GM12874 (cell line): ENCODE measurements around the gene SETD3.

Experiments used
- CTCF ChIP-seq: IDR thresholded peaks from 2 replicates; pipeline ENCODE4 v1.5.1; 2011; ENCODE audit warnings: low read depth, mild to moderate bottlenecking, control low read depth, low read length, moderate library complexity; ENCODE audit not compliant: insufficient read depth

Gene SETD3

GRCh38 chr14:99380991-99381687, 99.5 kb downstream of the SETD3 start:
- no peak for TF ChIP-seq CTCF

GRCh38 chr14:99380402-99380801, 100.3 kb downstream of the SETD3 start:
- no peak for TF ChIP-seq CTCF

- TF ChIP-seq CTCF = no peak
Measured at GRCh38 chr14:99378782-99379214, 101.9 kb downstream of the SETD3 start.

DNA sequence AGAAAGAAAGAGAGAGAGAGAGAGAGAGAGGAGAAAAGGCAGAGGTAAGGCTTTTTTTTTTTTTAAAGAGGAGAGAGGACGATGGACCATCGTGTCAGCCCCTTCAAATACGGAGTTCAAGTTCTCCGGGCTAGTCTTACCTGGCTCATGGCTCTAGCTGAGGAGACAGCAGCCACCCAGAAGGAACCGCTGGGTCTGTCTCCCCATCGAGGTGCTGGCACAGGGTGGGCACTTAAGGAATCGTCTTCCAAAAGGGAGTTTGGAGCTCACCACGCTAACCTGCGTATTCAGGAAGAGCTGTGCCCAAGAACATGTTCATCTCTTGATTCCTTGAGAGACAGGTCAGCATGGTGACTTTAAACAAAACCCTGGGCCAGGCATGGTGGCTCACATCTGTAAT, 102.7 kb downstream of the SETD3 start:
- no peak for TF ChIP-seq CTCF

- no peak for TF ChIP-seq CTCF
Measured at GRCh38 chr14:99374964-99375363, 105.7 kb downstream of the SETD3 start.

- TF ChIP-seq CTCF = no peak
Measured at GRCh38 chr14:99363616-99364290, 116.9 kb downstream of the SETD3 start.

DNA sequence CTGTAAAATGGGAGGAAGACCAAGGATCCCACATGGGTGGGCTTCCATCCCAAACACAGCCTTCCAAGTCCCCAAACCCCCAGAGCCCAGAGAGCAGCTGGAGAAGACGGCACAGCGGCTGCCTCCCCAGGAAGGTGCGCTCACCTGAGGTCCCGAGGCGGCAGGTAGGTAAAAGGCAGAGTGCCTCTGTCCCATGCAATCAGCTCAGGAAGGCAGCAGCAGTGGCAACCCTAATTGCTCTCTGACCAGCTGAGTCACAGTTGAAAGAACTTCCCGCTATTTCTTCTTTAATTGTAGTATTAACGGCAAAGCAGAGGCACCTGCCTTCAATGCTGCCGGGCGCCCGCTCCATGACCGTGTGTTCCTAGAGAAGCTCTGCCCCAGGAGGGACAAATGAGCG, 117.6 kb downstream of the SETD3 start:
- no peak for TF ChIP-seq CTCF
